ENCODE results near the gene C1orf122.

Gene C1orf122

GRCh38 chr1:37846647-37847339 lies 39.2 kb downstream of the C1orf122 start:
- Histone ChIP-seq H3K27ac (no peak overlapping the region), H3K4me2 (ENCODE audit: low read length) (no peak overlapping the region), H2AFZ (no peak overlapping the region), H3K79me2 (peaks cover 17% of the 10 kb centered on the region), H3K9me3 (ENCODE audit: control insufficient read depth, low read length) (no peaks in the 10 kb centered on the region), H3K36me3 (ENCODE audit: control insufficient read depth, insufficient read depth, low read length) (no peaks in the 10 kb centered on the region), H3K27me3 (ENCODE audit: control insufficient read depth, insufficient read depth, low read length) (no peaks in the 10 kb centered on the region), H3K9ac (no peak overlapping the region), H3K4me3 (ENCODE audit: low read depth, low read length) (no peak overlapping the region), H3K4me1 (peaks cover 3% of the 10 kb centered on the region)
- no peak for TF ChIP-seq CTCF (IDR thresholded peaks at IDR 0.05)

GRCh38 chr1:37849480-37849879 lies 41.9 kb downstream of the C1orf122 start:
- peaks cover 17% of the 10 kb centered on the region for H3K79me2 ChIP-seq
- no peaks in the 10 kb centered on the region for H3K36me3 ChIP-seq (ENCODE audit: control insufficient read depth, insufficient read depth, low read length)
- H3K9me3 ChIP-seq (ENCODE audit: control insufficient read depth, low read length): no peaks in the 10 kb centered on the region
- no peak overlapping the region for H3K4me2 ChIP-seq (ENCODE audit: low read length)
- H2AFZ ChIP-seq: no peak overlapping the region
- no peak overlapping the region for H3K4me3 ChIP-seq (ENCODE audit: low read depth, low read length)
- H3K9ac ChIP-seq: no peak overlapping the region
- TF ChIP-seq CTCF (IDR thresholded peaks at IDR 0.05): no peak
- H3K4me1 ChIP-seq: peaks cover 6% of the 10 kb centered on the region
- H3K27ac ChIP-seq: no peak overlapping the region
- no peaks in the 10 kb centered on the region for H3K27me3 ChIP-seq (ENCODE audit: control insufficient read depth, insufficient read depth, low read length)

GRCh38 chr1:37850352-37850955 lies 42.9 kb downstream of the C1orf122 start:
- Histone ChIP-seq H3K79me2 (peaks cover 15% of the 10 kb centered on the region), H3K27me3 (ENCODE audit: control insufficient read depth, insufficient read depth, low read length) (no peaks in the 10 kb centered on the region), H3K9ac (no peak overlapping the region), H3K27ac (peak overlapping the region; percentile 40), H2AFZ (no peak overlapping the region), H3K9me3 (ENCODE audit: control insufficient read depth, low read length) (no peaks in the 10 kb centered on the region), H3K4me2 (ENCODE audit: low read length) (peak overlapping the region; percentile 51), H3K4me1 (peaks cover 6% of the 10 kb centered on the region), H3K4me3 (ENCODE audit: low read depth, low read length) (peak overlapping the region; percentile 27), H3K36me3 (ENCODE audit: control insufficient read depth, insufficient read depth, low read length) (no peaks in the 10 kb centered on the region)
- no peak for TF ChIP-seq CTCF (IDR thresholded peaks at IDR 0.05)

GRCh38 chr1:37851262-37851661 lies 43.7 kb downstream of the C1orf122 start:
- H3K4me3 ChIP-seq (ENCODE audit: low read depth, low read length): peak overlapping the region; percentile 27
- no peaks in the 10 kb centered on the region for H3K36me3 ChIP-seq (ENCODE audit: control insufficient read depth, insufficient read depth, low read length)
- peak overlapping the region; percentile 50 for H3K4me2 ChIP-seq (ENCODE audit: low read length)
- no peaks in the 10 kb centered on the region for H3K27me3 ChIP-seq (ENCODE audit: control insufficient read depth, insufficient read depth, low read length)
- no peak overlapping the region for H2AFZ ChIP-seq
- H3K9me3 ChIP-seq (ENCODE audit: control insufficient read depth, low read length): no peaks in the 10 kb centered on the region
- H3K27ac ChIP-seq: peak overlapping the region; percentile 36
- no peak for TF ChIP-seq CTCF (IDR thresholded peaks at IDR 0.05)
- H3K9ac ChIP-seq: no peak overlapping the region
- peaks cover 15% of the 10 kb centered on the region for H3K79me2 ChIP-seq
- H3K4me1 ChIP-seq: peaks cover 6% of the 10 kb centered on the region
